HG03066 (cell line): ENCODE results near the gene CPSF3.
A peak's percentile ranks its signal among the peaks of the same experiment; 100 is the strongest.

Experiments used
- ATAC-seq: cut with Tn5 transposase; IDR thresholded peaks from one replicate; pipeline ENCODE4 v1.9.1; 2021; ENCODE audit warnings: low read depth; ENCODE audit not compliant: unreplicated experiment

CPSF3 gene

GRCh38 chr2:9423100-9423921, at the start of gene CPSF3, which contains the start of gene ITGB1BP1:
TSS of gene CPSF3 (plus strand) at chr2:9423654. CDS start at chr2:9423774, 120 bp downstream.
TSS of gene ITGB1BP1 (minus strand) at chr2:9423528. CDS start at chr2:9418697, 4,831 bp downstream.
- ATAC-seq: peak; percentile 88

DNA sequence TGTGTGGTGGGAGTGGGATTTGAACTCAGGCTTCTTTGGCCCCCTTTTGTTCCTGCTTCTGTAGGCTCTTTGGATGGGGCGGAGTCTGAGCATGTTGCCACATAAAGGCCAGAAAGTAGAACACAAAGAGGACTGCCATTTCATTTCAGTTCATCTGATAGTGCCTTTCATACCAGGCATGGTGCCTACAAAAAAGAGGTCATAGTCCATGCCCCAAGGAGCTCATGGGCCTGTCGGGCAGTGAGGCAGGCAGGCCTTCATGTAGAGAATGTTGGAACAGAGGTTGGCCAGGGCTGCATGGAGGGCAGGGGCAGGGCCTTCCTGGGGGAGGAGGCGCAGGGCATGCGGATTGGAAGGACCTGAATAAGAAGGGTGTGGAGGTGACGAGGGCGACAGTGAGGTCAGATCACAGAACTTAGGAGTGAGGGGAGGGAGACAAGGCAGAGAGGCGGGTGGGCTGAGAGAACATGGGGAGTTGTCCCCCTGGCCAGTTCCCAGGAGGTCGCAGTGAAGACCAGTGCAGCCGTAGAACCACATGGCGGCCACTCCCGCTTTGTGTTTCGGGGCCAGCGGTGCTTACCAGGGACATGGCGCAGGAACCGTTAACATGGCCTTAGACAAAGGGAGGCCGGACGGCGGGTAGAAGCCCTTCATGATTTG, 49.3 kb upstream of the CPSF3 start:
- ATAC-seq: no peak

- no peak for ATAC-seq
These were observed 47.5 kb upstream of the CPSF3 start for GRCh38 chr2:9375857-9376428.

DNA sequence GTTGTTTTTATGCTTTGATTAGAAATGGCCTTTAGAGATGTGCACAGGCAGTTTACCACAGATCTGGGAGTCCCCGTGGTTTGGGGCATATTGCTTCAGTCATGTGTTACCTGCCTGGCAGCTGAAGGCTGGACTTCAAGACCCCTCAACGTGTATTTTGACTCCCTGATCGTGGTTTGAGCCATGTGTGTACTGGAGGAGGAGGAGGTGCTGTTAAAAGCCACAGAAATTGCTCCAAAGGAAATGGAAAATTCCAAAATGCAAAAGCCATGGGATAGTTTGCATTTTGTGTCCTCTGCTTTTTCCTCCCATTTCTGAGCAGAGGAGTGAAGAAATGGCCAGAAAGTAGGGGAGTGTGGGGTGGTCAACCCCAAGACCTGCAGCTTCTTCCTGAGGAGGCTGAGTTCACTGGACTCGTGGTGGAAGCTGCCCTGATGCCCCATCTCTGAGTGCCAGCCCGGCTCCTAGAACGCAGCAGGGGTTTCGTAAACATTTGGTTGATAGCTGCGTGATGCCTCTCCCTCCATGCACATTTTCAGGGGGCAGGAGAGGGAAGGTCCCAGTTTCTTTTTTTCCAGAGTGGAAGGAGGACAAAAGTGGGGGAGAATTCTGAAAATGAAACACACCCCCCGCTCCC, 45.9 kb upstream of the CPSF3 start:
- no peak for ATAC-seq

- ATAC-seq: no peak
These were observed 44.7 kb upstream of the CPSF3 start for GRCh38 chr2:9378433-9379390.

DNA sequence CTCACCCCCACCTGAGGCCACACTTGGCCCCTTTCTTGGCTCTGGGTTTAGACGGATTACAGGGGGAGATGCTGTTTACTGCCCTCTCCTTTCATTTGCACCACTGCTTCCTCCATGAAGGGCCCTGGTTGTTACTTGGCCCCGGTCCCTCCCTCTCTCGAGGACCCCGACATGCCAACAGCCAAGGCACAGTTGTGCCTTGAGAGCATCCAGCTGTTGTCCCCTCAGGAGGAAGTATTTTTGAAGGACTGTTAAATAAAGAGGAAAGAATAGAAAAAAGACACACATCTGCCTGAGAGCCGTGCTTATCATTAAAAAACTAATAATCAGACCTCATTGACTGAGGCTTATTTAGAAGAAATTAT, 44.1 kb upstream of the CPSF3 start:
- ATAC-seq: no peak

DNA sequence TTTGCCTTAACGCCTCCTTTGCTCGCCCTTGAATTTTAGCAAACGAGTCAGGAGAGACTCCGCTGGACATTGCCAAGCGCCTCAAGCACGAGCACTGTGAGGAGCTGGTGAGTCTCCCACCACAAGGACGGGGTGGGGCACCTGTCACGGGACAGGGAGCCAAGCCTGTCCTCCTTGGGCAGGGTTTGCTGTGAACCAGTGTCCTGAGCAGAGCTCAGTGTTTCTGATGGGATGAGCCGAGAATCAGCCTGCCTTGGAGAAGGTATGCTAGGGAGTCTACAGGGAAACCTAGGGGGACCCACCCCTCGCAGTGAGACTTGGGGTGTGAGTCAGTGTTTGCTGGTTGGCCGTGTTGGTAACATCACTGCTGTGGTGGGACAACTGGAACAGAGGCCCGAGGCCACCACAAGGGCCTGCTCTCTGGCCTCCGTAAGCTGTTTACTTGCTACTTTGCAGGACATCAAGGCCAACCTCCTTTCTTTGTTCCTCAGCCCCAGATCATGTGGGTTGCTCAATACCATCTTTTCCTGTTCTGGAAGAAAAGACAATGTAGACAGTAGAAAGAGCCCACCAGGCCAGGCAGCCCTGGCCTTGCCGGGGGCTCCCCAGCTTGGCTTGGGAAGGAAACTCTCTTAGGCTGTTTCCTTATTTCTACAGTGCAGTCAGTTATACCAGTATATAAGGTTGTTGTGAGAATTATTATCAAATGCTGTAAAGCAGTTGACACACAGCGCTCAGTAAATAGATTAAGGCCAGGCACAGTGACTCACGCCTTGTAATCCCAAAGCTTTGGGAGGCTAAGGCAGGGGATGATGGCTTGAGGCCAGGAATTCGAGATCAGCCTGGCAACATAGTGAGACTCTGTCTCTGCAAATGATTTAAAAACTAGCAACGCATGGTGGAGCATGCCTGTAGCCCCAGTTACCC, 42.5 kb upstream of the CPSF3 start:
- no peak for ATAC-seq

DNA sequence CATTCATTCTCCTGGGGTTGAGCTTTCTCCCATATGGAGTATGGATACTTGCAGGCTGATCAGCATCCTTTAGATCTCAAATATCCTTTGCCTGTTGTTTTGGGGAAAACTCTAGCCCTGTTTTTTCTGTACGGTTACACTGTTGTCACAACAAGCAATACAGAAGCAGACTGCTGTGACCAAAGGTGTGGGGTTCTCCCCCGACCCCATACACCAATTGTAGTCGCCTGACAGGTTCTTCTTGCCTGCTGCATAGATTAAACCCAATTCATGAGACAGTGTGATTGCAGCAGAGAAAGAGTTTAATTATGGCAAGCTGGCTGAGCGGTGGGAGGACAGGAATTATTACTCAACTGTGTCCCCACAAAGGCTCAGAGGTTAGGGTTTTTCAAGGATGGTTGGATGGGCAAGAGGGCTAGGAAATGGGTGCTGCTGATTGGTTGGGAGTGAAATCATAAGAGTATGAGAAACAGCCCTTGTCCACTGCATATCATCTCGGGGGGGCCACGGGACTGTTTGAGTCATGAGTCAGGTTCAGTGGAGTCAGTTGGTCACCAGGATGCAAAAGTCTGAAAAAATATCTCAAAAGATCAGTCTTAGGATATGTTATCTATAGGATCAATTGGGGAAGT, 40.7 kb upstream of the CPSF3 start:
- no peak for ATAC-seq

GRCh38 chr2:9384521-9384920, 38.9 kb upstream of the CPSF3 start:
- no peak for ATAC-seq

DNA sequence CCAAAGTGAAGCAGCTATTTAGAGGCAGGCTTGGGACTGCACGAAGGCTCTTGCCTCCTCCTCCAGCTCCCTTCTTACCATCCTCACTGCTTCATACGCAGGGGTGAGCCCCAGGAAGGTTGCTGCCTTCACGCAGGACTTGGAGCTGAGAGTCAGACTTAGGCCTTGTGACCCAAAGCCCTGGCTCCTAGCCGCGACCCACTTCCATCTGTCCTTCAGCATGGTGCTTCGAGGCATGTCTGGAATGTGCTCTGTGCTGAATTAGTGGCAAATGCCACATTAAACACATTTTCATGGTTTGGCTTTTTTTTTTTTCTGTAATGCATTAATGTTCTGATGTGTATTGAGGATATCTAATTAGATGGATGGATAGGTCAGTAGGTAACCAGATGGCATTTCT, 37.6 kb upstream of the CPSF3 start:
- ATAC-seq: no peak

GRCh38 chr2:9388199-9388681, 35.2 kb upstream of the CPSF3 start:
- no peak for ATAC-seq

- ATAC-seq: no peak
These were observed 34.2 kb upstream of the CPSF3 start for GRCh38 chr2:9388950-9389911.

GRCh38 chr2:9390151-9390850, 33.2 kb upstream of the CPSF3 start:
- ATAC-seq: no peak

- ATAC-seq: no peak
These were observed 32.5 kb upstream of the CPSF3 start for GRCh38 chr2:9390991-9391390.

DNA sequence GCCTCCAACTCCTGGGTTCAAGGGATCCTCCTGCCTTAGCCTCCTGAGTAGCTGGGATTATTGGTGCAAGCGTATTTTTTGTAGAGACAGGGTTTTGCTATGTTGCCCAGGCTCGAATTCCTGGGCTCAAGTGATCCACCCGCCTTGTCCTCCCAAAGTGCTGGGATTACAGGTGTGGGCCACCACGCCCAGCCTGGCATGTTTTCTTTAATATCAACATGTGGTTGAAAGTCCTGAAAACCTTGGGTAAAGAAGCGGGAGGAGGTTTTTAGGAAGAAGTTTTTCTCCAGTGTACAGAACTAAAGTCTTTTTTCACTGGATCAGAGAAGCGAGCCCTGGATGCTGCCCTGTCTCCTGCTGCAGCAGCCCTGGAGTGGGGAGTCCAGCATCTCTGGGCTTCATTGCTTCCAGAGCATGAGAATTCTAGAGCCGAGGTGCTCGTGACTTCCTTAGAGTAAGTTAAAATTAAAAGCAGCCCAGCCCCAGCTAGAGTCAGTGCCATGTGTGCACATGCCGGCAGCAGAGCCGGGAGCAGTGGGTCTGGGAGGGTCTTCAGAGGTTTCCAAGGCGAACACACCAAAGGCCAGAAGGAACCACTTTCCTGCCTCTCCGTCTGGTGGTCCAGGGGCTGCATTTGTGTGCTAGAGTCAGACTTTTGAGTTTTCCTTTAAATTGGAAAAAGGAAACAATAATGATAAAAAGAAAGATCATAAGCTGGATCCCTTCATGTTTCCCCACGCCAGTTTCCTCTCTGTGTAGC, 31.3 kb upstream of the CPSF3 start:
- no peak for ATAC-seq
